Upper lobe of left lung (tissue), 6 donors: ENCODE data around the gene METTL13. TPM values are rescaled to one million over a fixed set of nuclear protein-coding genes. Genes with fewer than 3 reads are reported as not detected.

Experiments used
- ATAC-seq, 2 donors: fragments of 200-7000 bp; cut with Tn5 transposase; one replicate each; pipeline ENCODE4 v1.9.1; 2022; ENCODE audit warnings: mild to moderate bottlenecking in 2 of 2, moderate library complexity in 2 of 2; ENCODE audit not compliant: low FRiP score in 2 of 2
- DNase-seq, 2 donors: peaks; one replicate each; pipeline ENCODE4 v3.0.0-alpha.2; 2019 to 2020
- H3K27ac ChIP-seq, 4 donors: fragments of 200-600 bp; sonication (generic); one replicate each; pipeline ENCODE4 v1.5.1; 2016 to 2019
- H3K27me3 ChIP-seq, 4 donors: fragments of 200-600 bp; sonication (generic); one replicate each; pipeline ENCODE4 v1.5.1; 2017 to 2019
- H3K36me3 ChIP-seq, 4 donors: fragments of 200-600 bp; sonication (generic); one replicate each; pipeline ENCODE4 v1.5.1; 2016 to 2019
- H3K4me1 ChIP-seq, 4 donors: fragments of 200-600 bp; sonication (generic); one replicate each; pipeline ENCODE4 v1.5.1; 2018 to 2019
- H3K4me3 ChIP-seq, 4 donors: fragments of 200-600 bp; sonication (generic); one replicate each; pipeline ENCODE4 v1.5.1; 2017 to 2019; ENCODE audit warnings: mild to moderate bottlenecking in 2 of 4, moderate library complexity in 1 of 4
- H3K9me3 ChIP-seq, 4 donors: fragments of 200-600 bp; sonication (generic); one replicate each; pipeline ENCODE4 v1.5.1; 2018 to 2019
- EP300 ChIP-seq, 4 donors: sonication (generic); formaldehyde crosslinking; IDR thresholded peaks; one replicate each; pipeline ENCODE4 v1.5.1; 2017; ENCODE audit warnings: antibody characterized with exemption in 4 of 4, control low read depth in 2 of 4
- POLR2A ChIP-seq, 4 donors: fragments of 450-650 bp; IDR thresholded peaks; one replicate each; pipeline ENCODE4 v1.5.1; 2016 to 2017; ENCODE audit warnings: antibody characterized with exemption in 4 of 4, mild to moderate bottlenecking in 2 of 4
- POLR2AphosphoS5 ChIP-seq, 2 donors: sonication (generic); formaldehyde crosslinking; IDR thresholded peaks; one replicate each; pipeline ENCODE4 v1.5.1; 2017; ENCODE audit warnings: antibody characterized with exemption in 2 of 2
- WGBS, 2 donors: methylation state at CpG; one replicate each; pipeline ENCODE4 v1.1.5; 2017 to 2018; 5-methylcytosine and 5-hydroxymethylcytosine counted together
- total RNA-seq, 6 donors: library from RNA; depleted of rRNA in 4 of 6; stranded (reverse); fragments of >200 nt in 4 of 6; gene quantifications; one replicate each; pipeline versions ENCODE4 v1.1.0 to v1.2.1, GENCODE V29; 2016 to 2021
- TF ChIP-seq, protein P1 (sequence below), 6 experiments: fragments of 450-650 bp in 4 of 6; fragments of 200-600 bp in 2 of 6; sonication (generic) in 2 of 6; IDR thresholded peaks; one replicate each; pipeline ENCODE4 v1.5.1; 2016 to 2019; ENCODE audit warnings: antibody characterized with exemption in 6 of 6
- donor health status: DM: no; HTN: no; CAD: no; lungs with moderate emphysema.
- donor health status: DM: no; HTN: yes; CAD: no; lungs with severe emphysema.

The METTL13 gene
- total RNA-seq, 6 donors from 2014 or later, result 13.9 to 33.5 (median 27.6) TPM

DNA sequence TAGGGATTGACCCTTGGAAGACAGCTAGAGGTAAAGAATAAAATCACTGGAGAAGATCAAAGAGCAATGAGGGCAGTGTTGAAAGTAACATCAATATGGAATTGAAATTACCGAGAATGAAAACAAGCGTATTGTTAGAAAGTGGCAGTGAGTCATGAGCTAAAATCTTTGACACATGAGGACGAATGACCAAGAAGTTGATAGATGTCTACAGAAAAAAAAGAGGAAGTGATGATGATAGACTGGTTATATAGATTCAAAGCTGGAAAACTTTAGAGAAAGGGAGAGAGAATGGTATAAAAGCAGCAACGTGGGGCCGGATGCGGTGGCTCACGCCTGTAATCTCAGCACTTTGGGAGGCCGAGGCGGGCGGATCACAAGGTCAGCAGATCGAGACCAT lies 47.3 kb downstream of the METTL13 start:
- H3K4me1 ChIP-seq, result no peaks in the 10 kb centered on the region
- ATAC-seq (no peak), DNase-seq (no peak)
- peaks cover 0 to 11% (median 7%) of the 10 kb centered on the region in 4 donors for H3K9me3 ChIP-seq
- no peaks in the 10 kb centered on the region for H3K36me3 ChIP-seq
- H3K4me3 ChIP-seq, result no peak overlapping the region
- no peak overlapping the region for H3K27ac ChIP-seq
- WGBS, 2 donors, result 91 to 95% methylated on average over 11 of the region's 11 CpGs
- TF ChIP-seq, protein P1, sequence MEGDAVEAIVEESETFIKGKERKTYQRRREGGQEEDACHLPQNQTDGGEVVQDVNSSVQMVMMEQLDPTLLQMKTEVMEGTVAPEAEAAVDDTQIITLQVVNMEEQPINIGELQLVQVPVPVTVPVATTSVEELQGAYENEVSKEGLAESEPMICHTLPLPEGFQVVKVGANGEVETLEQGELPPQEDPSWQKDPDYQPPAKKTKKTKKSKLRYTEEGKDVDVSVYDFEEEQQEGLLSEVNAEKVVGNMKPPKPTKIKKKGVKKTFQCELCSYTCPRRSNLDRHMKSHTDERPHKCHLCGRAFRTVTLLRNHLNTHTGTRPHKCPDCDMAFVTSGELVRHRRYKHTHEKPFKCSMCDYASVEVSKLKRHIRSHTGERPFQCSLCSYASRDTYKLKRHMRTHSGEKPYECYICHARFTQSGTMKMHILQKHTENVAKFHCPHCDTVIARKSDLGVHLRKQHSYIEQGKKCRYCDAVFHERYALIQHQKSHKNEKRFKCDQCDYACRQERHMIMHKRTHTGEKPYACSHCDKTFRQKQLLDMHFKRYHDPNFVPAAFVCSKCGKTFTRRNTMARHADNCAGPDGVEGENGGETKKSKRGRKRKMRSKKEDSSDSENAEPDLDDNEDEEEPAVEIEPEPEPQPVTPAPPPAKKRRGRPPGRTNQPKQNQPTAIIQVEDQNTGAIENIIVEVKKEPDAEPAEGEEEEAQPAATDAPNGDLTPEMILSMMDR (IDR thresholded peaks at IDR 0.05), result no peak
- TF ChIP-seq POLR2A (IDR thresholded peaks at IDR 0.05) (no peak), EP300 (IDR thresholded peaks at IDR 0.05) (no peak), POLR2AphosphoS5 (IDR thresholded peaks at IDR 0.05) (no peak)
- no peaks in the 10 kb centered on the region for H3K27me3 ChIP-seq

DNA sequence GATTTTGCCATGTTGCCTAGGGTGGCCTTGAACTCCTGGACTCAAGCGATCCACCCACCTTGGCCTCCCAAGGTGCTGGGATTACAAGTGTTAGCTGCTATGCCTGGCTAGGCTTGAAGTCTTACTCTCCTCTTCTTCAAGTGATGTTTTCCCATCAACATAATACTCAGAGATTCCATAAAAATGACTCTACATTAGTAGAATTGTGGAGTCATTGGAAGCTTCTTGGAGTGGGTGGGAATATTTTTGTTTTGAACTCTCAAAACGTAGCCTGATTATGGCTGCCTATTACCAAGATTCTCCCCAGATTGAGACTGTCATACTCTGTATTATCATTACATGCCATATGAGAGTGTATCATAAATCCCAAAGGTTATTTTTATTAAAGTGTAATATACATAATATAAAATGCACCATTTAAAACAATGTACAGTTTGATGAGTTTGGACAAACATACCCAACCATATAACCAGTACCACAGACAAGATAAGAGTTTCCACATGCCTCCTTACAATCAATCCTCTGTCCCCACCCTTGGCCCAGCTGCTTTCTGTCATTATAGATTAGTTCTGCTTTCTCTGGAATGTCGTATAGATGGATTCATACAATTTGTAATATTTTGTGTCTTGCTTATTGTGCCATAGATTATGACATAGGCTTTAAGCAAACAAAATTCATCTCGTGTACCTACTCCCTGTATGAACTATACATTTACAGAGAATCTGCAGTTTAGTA lies 51.8 kb downstream of the METTL13 start:
- 71 to 89% methylated on average over 4 of the region's 4 CpGs for WGBS, 2 donors
- ATAC-seq, result no peak
- Histone ChIP-seq H3K27ac (no peak overlapping the region), H3K4me3 (no peak overlapping the region), H3K9me3 (no peaks in the 10 kb centered on the region), H3K27me3 (no peaks in the 10 kb centered on the region), H3K36me3 (no peaks in the 10 kb centered on the region), H3K4me1 (no peaks in the 10 kb centered on the region)
- DNase-seq, result no peak
- TF ChIP-seq EP300 (IDR thresholded peaks at IDR 0.05), result no peak
- TF ChIP-seq POLR2A (IDR thresholded peaks at IDR 0.05), result no peak
- TF ChIP-seq, protein P1 (IDR thresholded peaks at IDR 0.05), result no peak
- TF ChIP-seq POLR2AphosphoS5 (IDR thresholded peaks at IDR 0.05), result no peak

DNA sequence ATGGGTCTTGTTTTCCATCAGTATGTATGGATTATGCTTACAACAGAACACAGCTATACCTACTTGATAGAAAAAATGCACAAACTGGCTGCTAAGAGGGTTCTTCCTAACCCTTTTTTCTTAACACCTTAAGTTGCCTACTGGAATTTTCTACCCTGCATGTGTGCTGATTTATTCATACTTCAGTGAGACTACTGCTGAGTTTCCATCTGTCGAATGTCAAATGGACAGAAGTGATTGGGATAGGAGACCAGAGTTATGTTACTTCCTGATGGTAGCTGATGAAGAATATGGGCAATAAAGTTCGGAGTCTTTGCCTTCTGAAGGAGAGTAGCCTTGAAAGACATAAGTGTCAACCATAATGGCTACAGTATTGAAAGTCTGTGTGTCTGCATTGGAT lies 53.4 kb downstream of the METTL13 start:
- Histone ChIP-seq H3K4me1 (no peaks in the 10 kb centered on the region), H3K4me3 (no peak overlapping the region), H3K9me3 (no peaks in the 10 kb centered on the region), H3K27ac (no peak overlapping the region), H3K27me3 (no peaks in the 10 kb centered on the region), H3K36me3 (no peaks in the 10 kb centered on the region)
- TF ChIP-seq EP300 (IDR thresholded peaks at IDR 0.05) (no peak), POLR2AphosphoS5 (IDR thresholded peaks at IDR 0.05) (no peak), POLR2A (IDR thresholded peaks at IDR 0.05) (no peak)
- TF ChIP-seq, protein P1 (IDR thresholded peaks at IDR 0.05), result no peak
- DNase-seq (no peak), ATAC-seq (no peak)
- WGBS, 2 donors, result 92 to 100% methylated on average over 2 of the region's 2 CpGs

DNA sequence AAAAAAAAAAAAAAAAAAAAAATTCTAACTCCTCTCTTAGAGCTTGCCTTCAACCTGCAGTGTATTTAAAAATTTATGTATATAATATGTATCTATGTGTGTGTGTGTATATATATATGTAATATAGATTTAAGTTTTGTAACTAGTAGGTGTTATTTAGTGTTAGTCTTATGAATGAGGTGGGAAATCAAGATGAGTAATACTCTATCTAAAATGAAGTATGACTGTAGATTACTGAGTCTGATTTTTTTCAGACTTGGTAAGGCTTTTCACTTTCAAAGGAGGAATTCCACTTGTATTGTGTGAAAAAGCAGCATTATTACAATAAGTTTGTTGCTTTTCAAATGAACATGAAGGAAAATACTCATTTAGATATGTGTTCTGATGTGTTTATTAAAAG lies 54.4 kb downstream of the METTL13 start:
- DNase-seq (no peak), ATAC-seq (no peak)
- Histone ChIP-seq H3K4me3 (no peak overlapping the region), H3K27ac (no peak overlapping the region), H3K27me3 (no peaks in the 10 kb centered on the region), H3K4me1 (peaks cover 0 to 6% (median 4%) of the 10 kb centered on the region in 4 donors), H3K36me3 (no peaks in the 10 kb centered on the region), H3K9me3 (no peaks in the 10 kb centered on the region)
- TF ChIP-seq, protein P1 (IDR thresholded peaks at IDR 0.05), result no peak
- TF ChIP-seq EP300 (IDR thresholded peaks at IDR 0.05) (no peak), POLR2AphosphoS5 (IDR thresholded peaks at IDR 0.05) (no peak), POLR2A (IDR thresholded peaks at IDR 0.05) (no peak)
